Upper lobe of right lung (tissue), 1 donor: ENCODE results near the gene SLC25A36. TPM values are rescaled to one million over a fixed set of nuclear protein-coding genes. Genes with fewer than 3 reads are reported as not detected.

Experiments
- ATAC-seq: fragments of 200-7000 bp; cut with Tn5 transposase; one replicate; pipeline ENCODE4 v1.9.1; 2020; ENCODE audit warnings: mild to moderate bottlenecking, moderate library complexity
- DNase-seq: peaks from one replicate; pipeline ENCODE4 v3.0.0-alpha.2; 2020
- H3K27ac ChIP-seq: fragments of 200-600 bp; one replicate; pipeline ENCODE4 v1.8.0; 2022
- H3K27me3 ChIP-seq: fragments of 200-600 bp; one replicate; pipeline ENCODE4 v1.8.0; 2022; ENCODE audit warnings: mild to moderate bottlenecking
- H3K36me3 ChIP-seq: fragments of 200-600 bp; one replicate; pipeline ENCODE4 v1.8.0; 2022
- H3K4me1 ChIP-seq: fragments of 200-600 bp; one replicate; pipeline ENCODE4 v1.8.0; 2022
- H3K4me3 ChIP-seq: fragments of 200-600 bp; one replicate; pipeline ENCODE4 v1.8.0; 2022; ENCODE audit warnings: mild to moderate bottlenecking
- H3K9me3 ChIP-seq: fragments of 200-600 bp; one replicate; pipeline ENCODE4 v1.8.0; 2022
- CTCF ChIP-seq: fragments of 200-600 bp; IDR thresholded peaks from one replicate; pipeline ENCODE4 v1.8.0; 2022; ENCODE audit warnings: antibody characterized with exemption
- intact Hi-C: fragments of 100-400 bp; cut with DNase I; formaldehyde crosslinking; loops from one replicate; pipeline ENCODE4 v1.11.0; 2022
- long read RNA-seq: library from polyadenylated mRNA; unstranded; transcript quantifications from one replicate; pipeline ENCODE4 v2.0.0, GENCODE V29; 2021
- total RNA-seq: library from RNA; stranded (reverse); fragmentation: NEBNext Ultra II Directional; extraction: Animal tissue kit (Norgen Biotek cat#: 25700); gene quantifications from one replicate; pipeline ENCODE4 v1.2.1, GENCODE V29; 2021
- donor health status: DM: no; HTN: yes; CAD: no; lungs with severe emphysema.

SLC25A36 gene, protein sequence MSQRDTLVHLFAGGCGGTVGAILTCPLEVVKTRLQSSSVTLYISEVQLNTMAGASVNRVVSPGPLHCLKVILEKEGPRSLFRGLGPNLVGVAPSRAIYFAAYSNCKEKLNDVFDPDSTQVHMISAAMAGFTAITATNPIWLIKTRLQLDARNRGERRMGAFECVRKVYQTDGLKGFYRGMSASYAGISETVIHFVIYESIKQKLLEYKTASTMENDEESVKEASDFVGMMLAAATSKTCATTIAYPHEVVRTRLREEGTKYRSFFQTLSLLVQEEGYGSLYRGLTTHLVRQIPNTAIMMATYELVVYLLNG
- 83.4 TPM for total RNA-seq
- long read RNA-seq, transcript SLC25A36-201 (7 exons, 1,301 nt), result major isoform, 33 of 64 reads
- long read RNA-seq, transcript SLC25A36-208 (4 exons, 3,537 nt), result minor isoform, 11 of 64 reads
- long read RNA-seq, partial matches to known transcripts, result 3 of 64 reads
- long read RNA-seq, other reads (novel, unspliced or antisense), result 16 of 64 reads

- no peaks in the 10 kb centered on the region for H3K36me3 ChIP-seq
- ATAC-seq (peak; percentile 99), DNase-seq (peak; percentile 99)
- H3K27me3 ChIP-seq, result no peaks in the 10 kb centered on the region
- intact Hi-C loops, result no loop called here
- H3K27ac ChIP-seq, result peak within 1 kb of the TSS; percentile 99
- H3K4me1 ChIP-seq, result peaks cover 31% of the 10 kb centered on the region
- no peaks in the 10 kb centered on the region for H3K9me3 ChIP-seq
- TF ChIP-seq CTCF, result no peak
- H3K4me3 ChIP-seq, result peak within 1 kb of the TSS; percentile 84
Observed at GRCh38 chr3:140941434-140942220, at the start of gene SLC25A36. Gene SLC25A36, plus strand, starts transcription at chr3:140941836. Its CDS starts 219 bp downstream, at chr3:140942055.

GRCh38 chr3:140896997-140897396, 44.6 kb upstream of the SLC25A36 start:
- ATAC-seq (no peak), DNase-seq (no peak)
- no peak for TF ChIP-seq CTCF
- no peaks in the 10 kb centered on the region for H3K9me3 ChIP-seq
- no peaks in the 10 kb centered on the region for H3K27me3 ChIP-seq
- no peaks in the 10 kb centered on the region for H3K4me1 ChIP-seq
- H3K36me3 ChIP-seq, result no peaks in the 10 kb centered on the region
- H3K27ac ChIP-seq, result no peak overlapping the region
- intact Hi-C loops, result no loop called here
- H3K4me3 ChIP-seq, result no peak overlapping the region

- Histone ChIP-seq H3K27me3 (no peaks in the 10 kb centered on the region), H3K4me1 (no peaks in the 10 kb centered on the region), H3K36me3 (no peaks in the 10 kb centered on the region), H3K27ac (no peak overlapping the region), H3K9me3 (no peaks in the 10 kb centered on the region), H3K4me3 (no peak overlapping the region)
- DNase-seq (no peak), ATAC-seq (peak; percentile 92)
- TF ChIP-seq CTCF, result peak; percentile 63
- intact Hi-C loops, result no loop called here
Observed at GRCh38 chr3:140898340-140899180, 43.1 kb upstream of the SLC25A36 start.

GRCh38 chr3:140899363-140899762, 42.3 kb upstream of the SLC25A36 start:
- no peak overlapping the region for H3K4me3 ChIP-seq
- DNase-seq (no peak), ATAC-seq (peak; percentile 44)
- TF ChIP-seq CTCF, result no peak
- no peaks in the 10 kb centered on the region for H3K9me3 ChIP-seq
- H3K4me1 ChIP-seq, result no peaks in the 10 kb centered on the region
- intact Hi-C loops, result no loop called here
- H3K27me3 ChIP-seq, result no peaks in the 10 kb centered on the region
- no peaks in the 10 kb centered on the region for H3K36me3 ChIP-seq
- no peak overlapping the region for H3K27ac ChIP-seq

DNA sequence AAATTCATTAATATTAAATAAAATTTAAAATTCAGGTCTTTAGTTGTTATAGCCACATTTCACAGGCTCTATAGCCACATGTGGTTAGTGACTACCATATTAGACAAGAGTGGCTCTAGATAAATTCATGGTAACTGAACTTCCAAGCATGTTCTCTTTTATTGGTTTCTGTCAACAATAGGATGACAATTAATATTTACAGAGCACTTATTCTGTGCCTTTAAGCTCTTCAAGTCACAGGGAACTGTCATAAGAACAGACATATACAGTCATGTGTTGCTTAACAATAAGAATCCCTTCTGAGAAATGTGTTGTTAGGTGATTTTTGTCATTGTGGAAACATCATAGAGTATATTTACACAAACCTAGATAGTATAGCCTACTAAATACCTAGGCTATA, 38.8 kb upstream of the SLC25A36 start:
- no peaks in the 10 kb centered on the region for H3K36me3 ChIP-seq
- no peaks in the 10 kb centered on the region for H3K9me3 ChIP-seq
- no peak for TF ChIP-seq CTCF
- no peak for DNase-seq
- H3K4me3 ChIP-seq, result no peak overlapping the region
- no peaks in the 10 kb centered on the region for H3K27me3 ChIP-seq
- ATAC-seq, result no peak
- H3K4me1 ChIP-seq, result no peaks in the 10 kb centered on the region
- no peak overlapping the region for H3K27ac ChIP-seq
- intact Hi-C loops, result no loop called here
